ENCODE data around the gene RTEL1.

RTEL1 gene

GRCh38 chr20:63687419-63688178, 29.5 kb downstream of the RTEL1 start:
- no peak for DNase-seq (ENCODE audit: low read depth, low spot score)

- DNase-seq (ENCODE audit: low read depth, low spot score), result no peak
Observed at GRCh38 chr20:63688228-63689045, 30.3 kb downstream of the RTEL1 start.

- DNase-seq (ENCODE audit: low read depth, low spot score), result no peak
Observed at GRCh38 chr20:63689046-63690002, 31.2 kb downstream of the RTEL1 start.

- no peak for DNase-seq (ENCODE audit: low read depth, low spot score)
Observed at GRCh38 chr20:63690003-63690897, 32.1 kb downstream of the RTEL1 start.

- no peak for DNase-seq (ENCODE audit: low read depth, low spot score)
Observed at GRCh38 chr20:63690898-63691710, 33.0 kb downstream of the RTEL1 start.

- DNase-seq (ENCODE audit: low read depth, low spot score), result no peak
Observed at GRCh38 chr20:63691711-63692435, 33.8 kb downstream of the RTEL1 start.

- DNase-seq (ENCODE audit: low read depth, low spot score), result no peak
Observed at GRCh38 chr20:63692436-63693082, 34.4 kb downstream of the RTEL1 start.

- DNase-seq (ENCODE audit: low read depth, low spot score), result no peak
Observed at GRCh38 chr20:63693083-63693732, 35.1 kb downstream of the RTEL1 start.

GRCh38 chr20:63693733-63694583, 35.8 kb downstream of the RTEL1 start:
- no peak for DNase-seq (ENCODE audit: low read depth, low spot score)

GRCh38 chr20:63694584-63695423, 36.7 kb downstream of the RTEL1 start:
- no peak for DNase-seq (ENCODE audit: low read depth, low spot score)

GRCh38 chr20:63695424-63696305, 37.6 kb downstream of the RTEL1 start:
- no peak for DNase-seq (ENCODE audit: low read depth, low spot score)

- DNase-seq (ENCODE audit: low read depth, low spot score), result peak; percentile 73
Observed at GRCh38 chr20:63696306-63696627, 38.2 kb downstream of the RTEL1 start.

GRCh38 chr20:63696628-63697356, 38.7 kb downstream of the RTEL1 start, which contains the start of gene TNFRSF6B:
TSS of gene TNFRSF6B (plus strand) at chr20:63696652. CDS start at chr20:63696768, 116 bp downstream.
- DNase-seq (ENCODE audit: low read depth, low spot score), result peak; percentile 41

GRCh38 chr20:63697357-63697867, 39.3 kb downstream of the RTEL1 start:
- DNase-seq (ENCODE audit: low read depth, low spot score), result peak; percentile 39

Data from astrocyte of the hippocampus (primary cell).